ENCODE results near the gene CCDC136.

GRCh38 chr7:128757203-128757602 is 34.6 kb upstream of the CCDC136 start:
- TF ChIP-seq CTCF (conservative IDR thresholded peaks at IDR 0.05; ENCODE audit: low read depth in 2 of 2) (no peak), NANOG (IDR thresholded peaks at IDR 0.05; ENCODE audit: borderline replicate concordance) (no peak), EZH2 (IDR thresholded peaks at IDR 0.05; ENCODE audit: low read depth, unreplicated experiment) (no peak), POLR2AphosphoS5 (IDR thresholded peaks at IDR 0.05; ENCODE audit: low read depth) (no peak), REST (IDR thresholded peaks at IDR 0.05; ENCODE audit: unreplicated experiment) (no peak), EZH2phosphoT487 (IDR thresholded peaks at IDR 0.05; ENCODE audit: unreplicated experiment) (no peak)

Measured in GM23338 (cell line).